WTC11 (cell line): ENCODE data around the gene CPD. TPM values are rescaled to one million over a fixed set of nuclear protein-coding genes. Genes with fewer than 3 reads are reported as not detected.
"Not testable (repeated sequence)": the region's sequence is repeated elsewhere in the genome, so short reads cannot be mapped to it uniquely, and the experiment has no call there.

Experiments used
- ATAC-seq: fragments of 200-7000 bp; cut with Tn5 transposase; 2 replicates; pipeline ENCODE4 v1.10.0; 2021; ENCODE audit warnings: mild to moderate bottlenecking, moderate library complexity
- CTCF ChIA-PET: fragments of 300-600 bp; sonication (Branson Sonifier 250); formaldehyde crosslinking; loops from one replicate; lab custom pipeline; 2021; ENCODE audit warnings: antibody characterized with exemption; lab: Charles Lee
- POLR2A ChIA-PET: fragments of 350-600 bp; sonication (Branson Sonifier 250); formaldehyde crosslinking; loops from one replicate; lab custom pipeline; 2021; ENCODE audit warnings: antibody characterized with exemption; lab: Charles Lee
- DNase-seq: peaks from one replicate; pipeline ENCODE4 v3.0.0; 2021; ENCODE audit warnings: low spot score
- H3K27ac Mint-ChIP-seq: 2 replicates; pipeline ENCODE4 v1.8.0; 2021; ENCODE audit warnings: mixed read lengths
- H3K27me3 Mint-ChIP-seq: 2 replicates; pipeline ENCODE4 v1.8.0; 2021; ENCODE audit warnings: low read depth, mild to moderate bottlenecking, moderate library complexity, mixed read lengths
- H3K36me3 Mint-ChIP-seq: 2 replicates; pipeline ENCODE4 v1.8.0; 2021; ENCODE audit warnings: mixed read lengths
- H3K4me1 Mint-ChIP-seq: 2 replicates; pipeline ENCODE4 v1.8.0; 2022; ENCODE audit warnings: mixed read lengths
- H3K4me3 Mint-ChIP-seq: 2 replicates; pipeline ENCODE4 v1.8.0; 2021; ENCODE audit warnings: mild to moderate bottlenecking, moderate library complexity, mixed read lengths
- H3K9me3 Mint-ChIP-seq: 2 replicates; pipeline ENCODE4 v1.8.0; 2021; ENCODE audit warnings: mixed read lengths
- ATF1 ChIP-seq: sonication (generic); formaldehyde crosslinking; IDR thresholded peaks from 2 replicates; pipeline ENCODE4 v1.8.1; 2023; ENCODE audit warnings: mild to moderate bottlenecking, moderate library complexity, missing genetic modification reagents
- ATF6 ChIP-seq: sonication (generic); formaldehyde crosslinking; IDR thresholded peaks from 2 replicates; pipeline ENCODE4 v1.8.1; 2023; ENCODE audit warnings: mild to moderate bottlenecking, missing genetic modification reagents
- CREM ChIP-seq: sonication (generic); formaldehyde crosslinking; IDR thresholded peaks from 2 replicates; pipeline ENCODE4 v1.8.1; 2022; ENCODE audit warnings: mild to moderate bottlenecking, missing genetic modification reagents, moderate library complexity
- E2F1 ChIP-seq: sonication (generic); formaldehyde crosslinking; IDR thresholded peaks from 2 replicates; pipeline ENCODE4 v1.8.0; 2022; ENCODE audit warnings: mild to moderate bottlenecking, missing genetic modification reagents
- E2F5 ChIP-seq: sonication (generic); formaldehyde crosslinking; IDR thresholded peaks from 2 replicates; pipeline ENCODE4 v1.8.1; 2022; ENCODE audit warnings: mild to moderate bottlenecking, moderate library complexity, missing genetic modification reagents
- ETV6 ChIP-seq: sonication (generic); formaldehyde crosslinking; IDR thresholded peaks from 2 replicates; pipeline ENCODE4 v1.8.1; 2022; ENCODE audit warnings: mild to moderate bottlenecking, missing genetic modification reagents
- GABPB1 ChIP-seq: sonication (generic); formaldehyde crosslinking; IDR thresholded peaks from 2 replicates; pipeline ENCODE4 v1.8.1; 2023; ENCODE audit warnings: mild to moderate bottlenecking, missing genetic modification reagents
- NR1H2 ChIP-seq: sonication (generic); formaldehyde crosslinking; IDR thresholded peaks from 2 replicates; pipeline ENCODE4 v1.9.0; 2021; ENCODE audit warnings: mild to moderate bottlenecking, moderate library complexity, missing genetic modification reagents
- NR2C2 ChIP-seq: sonication (generic); formaldehyde crosslinking; IDR thresholded peaks from 2 replicates; pipeline ENCODE4 v1.8.0; 2022; ENCODE audit warnings: mild to moderate bottlenecking, missing genetic modification reagents
- RELA ChIP-seq: sonication (generic); formaldehyde crosslinking; IDR thresholded peaks from 2 replicates; pipeline ENCODE4 v1.8.1; 2022; ENCODE audit warnings: missing genetic modification reagents, mild to moderate bottlenecking, borderline replicate concordance
- SOX15 ChIP-seq: fragments of 250-450 bp; sonication (Bioruptor Pico); IDR thresholded peaks from 2 replicates; pipeline ENCODE4 v1.9.0; 2021; ENCODE audit warnings: mild to moderate bottlenecking
- USF1 ChIP-seq: sonication (generic); formaldehyde crosslinking; IDR thresholded peaks from 2 replicates; pipeline ENCODE4 v1.8.0; 2022; ENCODE audit warnings: mild to moderate bottlenecking, missing genetic modification reagents
- ZBTB21 ChIP-seq: sonication (generic); formaldehyde crosslinking; IDR thresholded peaks from 2 replicates; pipeline ENCODE4 v1.8.1; 2023; ENCODE audit warnings: mild to moderate bottlenecking, missing genetic modification reagents, borderline replicate concordance
- ZMAT4 ChIP-seq: fragments of 250-450 bp; sonication (Bioruptor Pico); IDR thresholded peaks from 2 replicates; pipeline ENCODE4 v1.9.0; 2021; ENCODE audit warnings: mild to moderate bottlenecking
- ZNF423 ChIP-seq: fragments of 250-450 bp; sonication (Bioruptor Pico); IDR thresholded peaks from 2 replicates; pipeline ENCODE4 v2.1.2; 2022; ENCODE audit warnings: mild to moderate bottlenecking, moderate library complexity
- ZNF512 ChIP-seq: sonication (generic); formaldehyde crosslinking; IDR thresholded peaks from 2 replicates; pipeline ENCODE4 v1.8.1; 2022; ENCODE audit warnings: missing genetic modification reagents, borderline replicate concordance
- total RNA-seq: library from RNA; stranded (reverse); gene quantifications from 3 replicates; pipeline ENCODE4 v1.2.3, GENCODE V29; 2021

CPD gene
- total RNA-seq, 1 experiment from 2014 or later = 36.1 TPM

- TF ChIP-seq E2F1 (CRISPR knock-in tag) = no peak
Measured at GRCh38 chr17:30341703-30342249, 37.0 kb upstream of the CPD start (continued).

GRCh38 chr17:30343244-30343643, 35.5 kb upstream of the CPD start:
- CTCF ChIA-PET, H3K27ac Mint-ChIP-seq, H3K36me3 Mint-ChIP-seq, POLR2A ChIA-PET, H3K9me3 Mint-ChIP-seq, ATAC-seq, DNase-seq, H3K4me3 Mint-ChIP-seq: not testable (repeated sequence)
- peaks cover 14% of the 10 kb centered on the region for H3K4me1 Mint-ChIP-seq
- peaks cover 56% of the 10 kb centered on the region for H3K27me3 Mint-ChIP-seq

- no peak for DNase-seq
- Mint-ChIP-seq H3K27ac (no peak overlapping the region), H3K36me3 (no peaks in the 10 kb centered on the region), H3K9me3 (no peaks in the 10 kb centered on the region), H3K4me3 (no peak overlapping the region), H3K27me3 (peaks cover 50% of the 10 kb centered on the region), H3K4me1 (peaks cover 14% of the 10 kb centered on the region)
- no peak for ATAC-seq
- CTCF ChIA-PET = no interaction called here
- POLR2A ChIA-PET = no interaction called here
- TF ChIP-seq ETV6 (CRISPR knock-in tag) (no peak), NR2C2 (CRISPR knock-in tag) (no peak), RELA (CRISPR knock-in tag) (no peak), ZNF423 (CRISPR knock-in tag) (no peak), CREM (no peak), NR1H2 (CRISPR knock-in tag) (no peak), ZMAT4 (CRISPR knock-in tag) (no peak), SOX15 (CRISPR knock-in tag) (no peak)
Measured at GRCh38 chr17:30343796-30344195, 34.9 kb upstream of the CPD start.

GRCh38 chr17:30344283-30345088, 34.2 kb upstream of the CPD start:
- ATAC-seq (no peak), DNase-seq (no peak)
- no peak overlapping the region for H3K4me3 Mint-ChIP-seq
- CTCF ChIA-PET = interaction anchor here (0.6 kb wide), 1 partner anchor 430 kb away, joined by 3 read pairs; no protein-coding TSS in a partner anchor
- no peak for TF ChIP-seq ATF1
- no peak for TF ChIP-seq ZNF512 (CRISPR knock-in tag)
- TF ChIP-seq GABPB1 (CRISPR knock-in tag) = peak; percentile 95
- no peak for TF ChIP-seq E2F5 (CRISPR knock-in tag)
- no peak overlapping the region for H3K27ac Mint-ChIP-seq
- no peaks in the 10 kb centered on the region for H3K9me3 Mint-ChIP-seq
- no peaks in the 10 kb centered on the region for H3K36me3 Mint-ChIP-seq
- peaks cover 45% of the 10 kb centered on the region for H3K27me3 Mint-ChIP-seq
- POLR2A ChIA-PET = no interaction called here
- peaks cover 14% of the 10 kb centered on the region for H3K4me1 Mint-ChIP-seq

- POLR2A ChIA-PET = no interaction called here
- no peaks in the 10 kb centered on the region for H3K9me3 Mint-ChIP-seq
- H3K4me3 Mint-ChIP-seq = no peak overlapping the region
- peaks cover 11% of the 10 kb centered on the region for H3K4me1 Mint-ChIP-seq
- H3K27ac Mint-ChIP-seq = no peak overlapping the region
- no peaks in the 10 kb centered on the region for H3K36me3 Mint-ChIP-seq
- CTCF ChIA-PET = no interaction called here
- H3K27me3 Mint-ChIP-seq = peaks cover 40% of the 10 kb centered on the region
- TF ChIP-seq USF1 (no peak), ZBTB21 (CRISPR knock-in tag) (no peak), ATF6 (CRISPR knock-in tag) (no peak)
- DNase-seq (no peak), ATAC-seq (no peak)
Measured at GRCh38 chr17:30345089-30345433, 33.7 kb upstream of the CPD start.
